ENCODE results near the gene ERLIN1. TPM values are rescaled to one million over a fixed set of nuclear protein-coding genes. Genes with fewer than 3 reads are reported as not detected.

The ERLIN1 gene
- total and polyA plus RNA-seq, 2 experiments from 2014 or later: 7.2 to 20.4 TPM

DNA sequence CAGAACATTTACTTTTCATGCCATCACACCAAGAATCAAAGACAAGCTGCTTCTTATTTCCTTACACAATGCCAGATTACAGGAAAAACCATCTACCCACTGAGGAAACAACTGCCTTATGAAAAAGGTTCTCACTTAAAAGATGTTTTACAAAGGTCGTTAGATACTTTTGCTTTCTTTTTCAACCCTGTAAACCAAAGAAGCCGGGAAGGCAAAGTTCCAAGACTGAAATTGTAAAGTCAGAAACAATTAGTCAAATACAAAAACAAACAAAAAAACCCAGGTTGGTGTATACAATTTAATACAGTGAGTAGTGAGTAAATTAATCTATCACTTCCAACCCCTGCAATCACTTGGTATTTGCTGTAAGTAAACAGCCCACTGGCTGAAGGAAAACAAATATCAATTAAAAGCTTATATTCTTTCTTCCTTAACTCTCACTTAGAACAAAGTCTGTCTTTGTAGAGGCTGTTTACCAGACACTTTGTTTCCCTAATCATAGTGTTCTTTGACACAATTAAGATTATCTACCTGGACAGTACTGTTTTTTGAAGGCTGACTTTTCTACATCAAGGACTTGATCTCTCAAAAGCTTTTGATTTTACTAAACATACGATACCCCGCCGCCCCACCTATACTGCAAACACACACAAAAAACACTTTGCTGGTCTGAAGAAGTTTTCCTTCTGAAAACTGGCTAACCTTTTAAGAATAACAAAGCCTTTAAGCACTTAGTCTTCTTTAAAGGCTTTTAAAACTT is 18.1 kb downstream of the ERLIN1 start (continued):
- TF ChIP-seq, protein P1, sequence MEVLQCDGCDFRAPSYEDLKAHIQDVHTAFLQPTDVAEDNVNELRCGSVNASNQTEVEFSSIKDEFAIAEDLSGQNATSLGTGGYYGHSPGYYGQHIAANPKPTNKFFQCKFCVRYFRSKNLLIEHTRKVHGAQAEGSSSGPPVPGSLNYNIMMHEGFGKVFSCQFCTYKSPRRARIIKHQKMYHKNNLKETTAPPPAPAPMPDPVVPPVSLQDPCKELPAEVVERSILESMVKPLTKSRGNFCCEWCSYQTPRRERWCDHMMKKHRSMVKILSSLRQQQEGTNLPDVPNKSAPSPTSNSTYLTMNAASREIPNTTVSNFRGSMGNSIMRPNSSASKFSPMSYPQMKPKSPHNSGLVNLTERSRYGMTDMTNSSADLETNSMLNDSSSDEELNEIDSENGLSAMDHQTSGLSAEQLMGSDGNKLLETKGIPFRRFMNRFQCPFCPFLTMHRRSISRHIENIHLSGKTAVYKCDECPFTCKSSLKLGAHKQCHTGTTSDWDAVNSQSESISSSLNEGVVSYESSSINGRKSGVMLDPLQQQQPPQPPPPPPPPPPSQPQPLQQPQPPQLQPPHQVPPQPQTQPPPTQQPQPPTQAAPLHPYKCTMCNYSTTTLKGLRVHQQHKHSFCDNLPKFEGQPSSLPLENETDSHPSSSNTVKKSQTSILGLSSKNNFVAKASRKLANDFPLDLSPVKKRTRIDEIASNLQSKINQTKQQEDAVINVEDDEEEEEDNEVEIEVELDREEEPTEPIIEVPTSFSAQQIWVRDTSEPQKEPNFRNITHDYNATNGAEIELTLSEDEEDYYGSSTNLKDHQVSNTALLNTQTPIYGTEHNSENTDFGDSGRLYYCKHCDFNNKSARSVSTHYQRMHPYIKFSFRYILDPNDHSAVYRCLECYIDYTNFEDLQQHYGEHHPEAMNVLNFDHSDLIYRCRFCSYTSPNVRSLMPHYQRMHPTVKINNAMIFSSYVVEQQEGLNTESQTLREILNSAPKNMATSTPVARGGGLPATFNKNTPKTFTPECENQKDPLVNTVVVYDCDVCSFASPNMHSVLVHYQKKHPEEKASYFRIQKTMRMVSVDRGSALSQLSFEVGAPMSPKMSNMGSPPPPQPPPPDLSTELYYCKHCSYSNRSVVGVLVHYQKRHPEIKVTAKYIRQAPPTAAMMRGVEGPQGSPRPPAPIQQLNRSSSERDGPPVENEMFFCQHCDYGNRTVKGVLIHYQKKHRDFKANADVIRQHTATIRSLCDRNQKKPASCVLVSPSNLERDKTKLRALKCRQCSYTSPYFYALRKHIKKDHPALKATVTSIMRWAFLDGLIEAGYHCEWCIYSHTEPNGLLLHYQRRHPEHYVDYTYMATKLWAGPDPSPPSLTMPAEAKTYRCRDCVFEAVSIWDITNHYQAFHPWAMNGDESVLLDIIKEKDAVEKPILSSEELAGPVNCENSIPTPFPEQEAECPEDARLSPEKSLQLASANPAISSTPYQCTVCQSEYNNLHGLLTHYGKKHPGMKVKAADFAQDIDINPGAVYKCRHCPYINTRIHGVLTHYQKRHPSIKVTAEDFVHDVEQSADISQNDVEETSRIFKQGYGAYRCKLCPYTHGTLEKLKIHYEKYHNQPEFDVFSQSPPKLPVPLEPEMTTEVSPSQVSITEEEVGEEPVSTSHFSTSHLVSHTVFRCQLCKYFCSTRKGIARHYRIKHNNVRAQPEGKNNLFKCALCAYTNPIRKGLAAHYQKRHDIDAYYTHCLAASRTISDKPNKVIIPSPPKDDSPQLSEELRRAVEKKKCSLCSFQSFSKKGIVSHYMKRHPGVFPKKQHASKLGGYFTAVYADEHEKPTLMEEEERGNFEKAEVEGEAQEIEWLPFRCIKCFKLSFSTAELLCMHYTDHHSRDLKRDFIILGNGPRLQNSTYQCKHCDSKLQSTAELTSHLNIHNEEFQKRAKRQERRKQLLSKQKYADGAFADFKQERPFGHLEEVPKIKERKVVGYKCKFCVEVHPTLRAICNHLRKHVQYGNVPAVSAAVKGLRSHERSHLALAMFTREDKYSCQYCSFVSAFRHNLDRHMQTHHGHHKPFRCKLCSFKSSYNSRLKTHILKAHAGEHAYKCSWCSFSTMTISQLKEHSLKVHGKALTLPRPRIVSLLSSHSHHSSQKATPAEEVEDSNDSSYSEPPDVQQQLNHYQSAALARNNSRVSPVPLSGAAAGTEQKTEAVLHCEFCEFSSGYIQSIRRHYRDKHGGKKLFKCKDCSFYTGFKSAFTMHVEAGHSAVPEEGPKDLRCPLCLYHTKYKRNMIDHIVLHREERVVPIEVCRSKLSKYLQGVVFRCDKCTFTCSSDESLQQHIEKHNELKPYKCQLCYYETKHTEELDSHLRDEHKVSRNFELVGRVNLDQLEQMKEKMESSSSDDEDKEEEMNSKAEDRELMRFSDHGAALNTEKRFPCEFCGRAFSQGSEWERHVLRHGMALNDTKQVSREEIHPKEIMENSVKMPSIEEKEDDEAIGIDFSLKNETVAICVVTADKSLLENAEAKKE (CRISPR knock-in tag; IDR thresholded peaks at IDR 0.05): no peak
- TF ChIP-seq, protein P2, sequence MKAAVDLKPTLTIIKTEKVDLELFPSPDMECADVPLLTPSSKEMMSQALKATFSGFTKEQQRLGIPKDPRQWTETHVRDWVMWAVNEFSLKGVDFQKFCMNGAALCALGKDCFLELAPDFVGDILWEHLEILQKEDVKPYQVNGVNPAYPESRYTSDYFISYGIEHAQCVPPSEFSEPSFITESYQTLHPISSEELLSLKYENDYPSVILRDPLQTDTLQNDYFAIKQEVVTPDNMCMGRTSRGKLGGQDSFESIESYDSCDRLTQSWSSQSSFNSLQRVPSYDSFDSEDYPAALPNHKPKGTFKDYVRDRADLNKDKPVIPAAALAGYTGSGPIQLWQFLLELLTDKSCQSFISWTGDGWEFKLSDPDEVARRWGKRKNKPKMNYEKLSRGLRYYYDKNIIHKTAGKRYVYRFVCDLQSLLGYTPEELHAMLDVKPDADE (IDR thresholded peaks at IDR 0.05): no peak
- TF ChIP-seq ZNF331 (CRISPR knock-in tag; IDR thresholded peaks at IDR 0.05; ENCODE audit: low read depth): no peak
- TF ChIP-seq EZH2 (IDR thresholded peaks at IDR 0.05; ENCODE audit: low read depth, unreplicated experiment): no peak
- TF ChIP-seq CREB1 (CRISPR knock-in tag; IDR thresholded peaks at IDR 0.05; ENCODE audit: low read depth): no peak
